Frontal cortex (tissue), 4 donors: ENCODE results near the gene ZMYM5. TPM values are rescaled to one million over a fixed set of nuclear protein-coding genes. Genes with fewer than 3 reads are reported as not detected.
"Not testable (repeated sequence)": the region's sequence is repeated elsewhere in the genome, so short reads cannot be mapped to it uniquely, and the experiment has no call there.

Experiments used
- DNase-seq, 2 donors: peaks; one replicate each; pipeline ENCODE4 v3.0.0; 2012; ENCODE audit warnings: low spot score in 2 of 2
- FAIRE-seq: peaks from 2 replicates; lab custom pipeline; 2012; peaks lifted over from hg19 to GRCh38; lab: Jason Lieb, UNC
- total RNA-seq: library from RNA; depleted of rRNA; stranded (reverse); fragments of >200 nt; gene quantifications from one replicate; pipeline ENCODE4 v1.2.3, GENCODE V29; 2014
- donor health status: control.
- donor health status: control.
- donor health status: control.

Gene ZMYM5
- total RNA-seq = 33.0 TPM

DNA sequence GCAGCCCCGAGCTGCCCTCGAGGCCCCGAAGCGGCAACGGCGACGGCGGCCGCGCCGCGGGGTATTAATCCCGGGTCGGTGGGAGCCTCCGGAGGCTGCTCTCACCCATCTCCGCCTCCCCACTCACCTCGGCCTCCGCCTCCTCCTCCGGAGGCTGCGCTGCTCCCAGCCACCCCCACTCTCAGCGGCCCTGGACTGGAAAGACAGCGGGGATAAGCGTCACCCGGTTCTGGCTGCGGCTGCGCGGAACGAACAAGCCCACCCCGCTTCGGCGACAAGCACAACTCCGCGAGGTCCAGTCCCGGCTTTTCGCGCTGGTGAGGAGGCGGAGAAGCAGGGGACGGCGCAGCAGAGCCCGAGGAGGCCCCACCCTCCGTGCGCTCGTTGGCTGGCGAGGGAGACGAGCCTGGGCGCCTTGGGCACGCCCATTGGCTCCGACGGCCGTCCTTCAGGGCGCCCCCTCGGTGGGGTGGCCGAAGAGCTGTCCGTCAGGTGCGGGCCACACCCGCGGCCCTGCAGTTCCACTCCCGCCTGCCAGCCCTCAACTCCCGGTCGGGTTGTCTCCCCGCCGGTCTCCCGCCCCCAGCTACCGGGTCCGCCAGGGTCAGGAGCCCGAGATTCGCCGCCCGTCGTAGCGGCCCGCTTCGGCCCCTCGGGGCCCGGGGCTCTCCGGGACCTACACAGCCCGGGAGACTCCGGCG, at the start of gene ZMYM5:
TSS of gene ZMYM5 (minus strand) at position 327 of the 701 bp plus-strand sequence. CDS start 11,469 bp downstream, outside the sequence.
- FAIRE-seq = no peak

DNA sequence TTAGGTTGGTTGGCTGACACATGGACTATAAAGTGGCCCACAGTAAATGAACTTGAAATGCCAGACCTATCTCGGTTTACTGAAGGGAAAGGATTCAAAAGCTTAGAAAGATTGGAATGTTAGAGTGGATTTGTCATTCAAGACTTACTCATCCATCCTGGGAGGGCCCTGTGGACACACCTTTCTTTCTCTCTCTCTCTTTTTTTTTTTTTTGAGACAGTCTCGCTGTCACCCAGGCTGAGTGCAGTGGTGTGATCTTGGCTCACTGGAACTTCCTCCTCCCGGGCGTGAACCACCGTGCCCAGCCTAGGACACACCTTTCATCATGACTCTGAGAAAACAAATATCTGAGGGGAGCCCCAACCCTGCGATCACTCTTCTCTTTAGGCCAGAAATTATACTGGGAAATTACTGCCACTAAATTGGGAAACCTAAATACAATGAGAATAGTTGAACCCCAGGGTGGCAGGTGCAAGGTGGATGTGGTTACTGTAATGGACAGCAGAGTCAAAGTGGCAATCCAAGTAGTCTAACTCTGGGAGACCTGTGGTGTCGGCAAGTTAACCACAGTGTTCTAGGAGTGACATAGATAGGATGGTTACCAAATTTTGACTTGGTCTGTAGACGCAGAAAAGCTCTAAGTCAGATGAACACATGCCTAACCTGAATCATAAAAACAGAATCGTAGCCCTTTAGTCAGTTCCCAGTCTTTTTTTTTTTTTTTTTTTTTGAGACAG, 47.1 kb upstream of the ZMYM5 start:
- FAIRE-seq (no peak), DNase-seq (no peak)

More for the DNA sequence above, at the start of gene ZMYM5:
- DNase-seq = peak; percentile 95 to 98

DNA sequence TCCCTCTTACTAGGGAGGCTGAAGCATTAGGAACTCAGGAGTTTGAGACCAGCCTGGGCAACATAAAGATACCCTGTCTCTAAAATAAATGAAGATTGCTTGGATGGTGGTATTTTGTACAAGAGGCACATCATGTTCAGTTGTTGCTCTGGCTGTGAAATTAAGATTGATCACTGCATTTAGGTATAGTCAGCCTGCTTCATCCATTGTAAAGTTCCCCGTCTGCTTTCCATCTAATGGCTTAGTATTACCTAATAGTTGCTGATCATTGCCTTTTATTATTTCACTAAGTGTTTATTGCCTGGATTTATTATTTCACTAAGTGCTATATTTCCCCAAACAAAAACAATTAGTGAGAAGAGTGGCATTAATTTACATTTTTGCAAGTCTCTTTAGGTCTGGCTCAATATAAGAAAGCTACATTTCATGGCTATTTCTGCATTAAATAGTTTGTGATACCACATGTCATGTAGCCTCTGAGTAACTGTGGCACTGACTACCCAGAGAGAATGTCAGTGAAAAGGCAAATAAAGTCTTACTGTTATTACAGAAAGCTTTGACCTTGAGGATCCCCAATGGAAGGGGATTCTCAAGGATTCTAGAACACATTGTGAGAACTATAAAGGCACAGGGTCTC, 45.0 kb upstream of the ZMYM5 start:
- DNase-seq = no peak
- no peak for FAIRE-seq

DNA sequence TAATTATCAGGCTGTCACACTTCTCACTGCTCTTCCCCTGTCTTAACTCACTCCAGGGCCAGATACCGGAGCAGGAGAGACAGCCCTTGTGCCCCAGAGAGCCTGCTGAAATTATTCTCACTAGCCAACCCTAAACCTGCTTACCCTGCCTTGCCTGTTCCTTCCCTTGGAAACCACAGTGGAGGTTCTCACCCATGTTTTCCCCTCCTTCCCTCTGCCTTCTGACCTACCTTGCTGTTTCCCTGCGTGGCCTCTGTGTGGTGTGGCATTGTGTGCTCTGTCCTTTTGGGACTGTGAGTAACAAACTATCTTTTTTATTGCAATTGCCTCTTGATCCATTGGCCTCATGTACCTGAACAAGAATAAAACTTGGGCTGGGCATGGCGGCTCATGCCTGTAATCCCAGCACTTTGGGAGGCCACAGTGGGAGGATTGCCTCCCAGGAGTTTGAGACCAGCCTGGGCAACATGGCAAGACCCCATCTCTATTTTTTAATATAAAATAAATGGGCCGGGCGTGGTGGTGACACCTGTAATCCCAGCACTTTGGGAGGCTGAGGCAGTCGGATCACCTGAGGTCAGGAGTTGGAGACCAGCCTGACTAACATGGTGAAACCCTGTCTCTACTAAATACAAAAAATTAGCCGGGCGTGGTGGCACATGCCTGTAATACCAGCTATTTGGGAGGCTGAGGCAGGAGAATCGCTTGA, 42.2 kb upstream of the ZMYM5 start:
- FAIRE-seq, DNase-seq: not testable (repeated sequence)

DNA sequence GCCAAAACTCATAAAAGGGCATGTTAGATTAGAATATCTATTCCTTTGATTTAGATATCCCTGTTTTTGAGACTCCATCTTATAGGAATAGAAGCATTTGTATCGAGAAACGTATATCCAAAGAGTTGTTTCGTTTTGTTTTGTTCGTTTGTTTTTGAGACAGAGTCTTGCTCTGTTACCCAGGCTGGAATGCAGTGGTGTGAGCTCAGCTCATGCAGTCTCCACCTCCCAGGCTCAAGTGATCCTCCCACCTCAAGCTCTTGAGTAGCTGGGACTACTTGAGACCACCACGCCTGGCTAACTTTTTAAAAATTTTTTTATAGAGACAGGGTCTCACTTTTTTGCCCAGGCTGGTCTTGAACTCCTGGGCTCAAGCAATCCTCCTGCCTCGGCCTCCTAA, 26.6 kb upstream of the ZMYM5 start:
- no peak for FAIRE-seq

DNA sequence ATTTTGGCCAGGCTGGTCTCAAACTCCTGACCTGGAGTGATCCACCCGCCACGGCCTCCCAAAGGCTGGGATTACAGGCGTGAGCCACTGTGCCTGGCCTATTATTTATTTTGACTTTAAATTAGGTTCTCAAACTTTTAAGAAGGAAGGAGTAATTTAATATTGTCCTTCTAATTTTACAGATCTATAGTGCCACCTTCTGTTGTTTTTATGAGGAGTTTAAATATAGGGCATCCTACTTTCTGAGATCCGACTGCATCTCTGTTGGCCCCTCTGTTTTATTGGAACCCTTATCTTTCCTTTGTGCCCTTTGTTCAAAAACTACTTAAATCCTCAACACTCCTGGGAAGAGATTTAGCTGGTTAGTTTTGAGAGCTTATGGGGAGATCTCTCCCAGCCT, 25.4 kb upstream of the ZMYM5 start:
- no peak for DNase-seq
- no peak for FAIRE-seq

More for the DNA sequence above, 26.6 kb upstream of the ZMYM5 start:
- no peak for DNase-seq

DNA sequence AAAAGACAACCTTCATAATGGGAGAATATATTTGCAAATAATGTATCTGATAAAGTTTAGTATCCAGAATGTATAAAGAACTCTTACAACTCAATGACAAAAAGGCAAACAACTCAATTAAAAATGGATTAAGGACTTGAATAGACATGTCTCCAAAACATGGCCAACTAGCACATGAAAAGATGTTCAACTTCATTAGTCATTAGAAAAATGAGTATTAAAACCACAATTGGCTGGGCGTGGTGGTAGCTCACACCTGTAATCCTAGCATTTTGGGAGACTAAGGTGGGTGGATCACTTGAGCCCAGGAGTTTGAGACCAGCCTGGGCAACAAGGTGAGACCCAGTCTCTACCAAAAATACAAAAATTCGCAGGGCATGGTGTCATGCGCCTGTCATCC, 18.8 kb upstream of the ZMYM5 start:
- FAIRE-seq = no peak
- no peak for DNase-seq

DNA sequence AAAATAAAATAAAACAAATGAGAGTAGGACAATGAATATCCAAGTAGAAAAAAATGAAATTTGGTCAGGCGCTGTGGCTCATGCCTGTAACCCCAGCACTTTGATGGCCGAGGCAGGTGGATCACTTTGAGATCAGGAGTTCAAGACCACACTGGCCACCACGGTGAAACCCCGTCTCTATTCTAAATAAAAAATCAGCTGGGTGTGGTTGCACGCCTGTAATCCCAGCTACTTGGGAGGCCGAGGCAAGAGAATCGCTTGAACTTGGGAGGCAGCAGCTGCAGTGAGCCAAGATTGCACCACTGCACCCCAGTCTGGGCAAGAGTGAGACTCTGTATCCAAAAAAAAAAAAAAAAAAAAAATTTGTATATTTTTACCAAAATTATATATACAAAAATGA, 18.2 kb upstream of the ZMYM5 start:
- DNase-seq = no peak
- no peak for FAIRE-seq

DNA sequence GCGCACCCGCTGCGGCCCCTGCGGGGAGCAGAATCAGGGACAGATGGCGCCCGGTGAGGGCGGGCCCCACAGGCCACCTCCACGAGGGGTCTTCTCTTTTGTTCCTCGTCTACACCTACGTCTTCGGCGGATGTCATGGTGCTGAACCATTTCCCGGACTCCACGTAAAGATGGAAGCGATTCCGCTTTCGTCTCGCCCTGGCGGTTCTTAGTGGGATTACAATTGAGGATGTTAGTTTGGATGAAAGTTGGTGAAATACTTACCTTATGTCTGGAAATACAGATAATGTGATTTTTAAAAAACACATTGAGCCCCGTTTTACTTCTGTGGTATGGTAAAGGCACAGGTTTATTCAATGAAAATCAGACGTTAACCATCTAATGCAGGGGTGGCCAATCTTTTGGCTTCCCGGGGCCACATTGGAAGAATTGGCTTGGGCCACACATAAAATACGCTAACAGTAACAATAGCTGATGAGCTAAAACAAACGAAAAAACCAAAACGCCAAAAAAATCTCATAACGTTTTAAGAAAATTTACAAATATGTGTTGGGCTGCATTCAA, 1.4 kb upstream of the ZMYM5 start:
- FAIRE-seq (no peak), DNase-seq (peak; percentile 41 to 54)

DNA sequence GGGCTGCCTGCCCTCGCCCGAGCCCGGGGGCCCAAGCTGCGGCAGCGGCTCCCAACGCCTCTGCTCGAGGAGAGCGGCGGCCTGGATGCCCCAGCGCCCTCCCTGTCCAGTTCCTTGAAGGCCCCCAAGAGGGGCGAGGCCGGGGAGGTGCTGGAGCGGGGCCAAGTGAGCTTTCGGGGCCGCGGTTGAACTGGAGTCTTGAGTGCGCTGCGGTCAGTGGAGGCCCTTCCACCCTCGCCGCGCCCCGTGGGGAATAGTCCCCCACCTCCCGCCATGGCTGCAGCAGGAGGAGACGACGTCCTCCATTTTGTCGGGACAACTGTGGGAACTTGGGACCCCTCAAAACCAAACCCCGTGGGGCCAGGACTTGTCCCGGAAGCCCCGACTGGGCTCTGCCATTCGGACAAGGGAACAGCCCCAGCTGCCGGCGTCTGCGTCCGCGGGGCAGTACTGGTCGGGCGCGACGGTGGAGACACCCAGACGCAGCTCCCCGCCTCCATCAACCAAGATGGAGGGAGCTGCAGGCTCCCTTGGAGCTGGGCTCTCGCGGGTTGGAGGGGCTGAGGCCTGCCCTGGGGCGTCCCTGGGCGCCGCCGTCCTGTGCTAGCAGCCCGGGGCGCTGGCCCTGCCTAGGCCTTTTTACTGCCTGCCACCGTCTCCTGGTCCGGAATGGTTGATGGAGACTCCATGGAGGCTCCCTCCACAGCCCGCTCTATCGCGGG, 736 bp upstream of the ZMYM5 start:
- DNase-seq (peak; percentile 61 to 66), FAIRE-seq (no peak)

DNA sequence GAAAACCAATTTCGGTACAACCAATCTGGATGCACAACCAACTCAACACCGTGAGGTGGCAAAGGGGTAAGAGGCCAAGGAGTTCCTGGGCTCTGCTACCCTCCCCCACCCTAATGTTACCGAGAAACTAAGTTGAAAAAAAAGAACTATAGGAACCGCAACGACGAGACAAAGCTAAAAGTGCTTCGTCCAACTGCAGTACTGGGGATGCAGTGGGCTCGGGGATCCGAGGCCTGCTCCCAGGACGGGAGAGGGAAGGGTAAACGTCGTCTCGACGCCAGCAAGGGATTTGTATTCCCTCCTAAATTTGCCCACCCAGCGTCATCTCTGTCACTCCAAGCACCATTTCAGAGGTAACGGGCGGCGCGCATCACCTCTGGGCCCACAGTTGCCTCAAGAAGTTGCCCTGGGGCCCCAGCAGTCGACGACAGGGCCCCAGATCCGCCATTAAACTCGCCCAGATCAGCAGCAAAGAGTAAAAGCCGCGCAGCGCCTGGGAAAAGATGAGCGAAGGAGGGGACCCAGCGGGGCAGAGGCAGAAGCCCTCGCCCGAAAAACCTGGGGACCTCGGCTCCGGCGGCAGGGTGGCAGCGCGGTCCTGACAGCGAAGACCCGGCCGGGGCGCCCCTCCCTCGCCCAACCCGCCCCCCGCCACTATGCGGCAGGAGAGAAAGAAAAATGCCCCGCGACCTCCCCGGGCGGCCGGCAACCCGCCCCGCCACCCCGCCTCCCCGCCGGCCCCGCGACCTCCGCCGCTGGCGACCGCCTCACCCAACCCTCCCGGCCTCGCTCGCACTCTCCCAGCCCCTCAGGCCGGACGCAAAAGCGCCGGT, 752 bp downstream of the ZMYM5 start:
- FAIRE-seq = no peak
- peak; percentile 17 to 20 for DNase-seq

DNA sequence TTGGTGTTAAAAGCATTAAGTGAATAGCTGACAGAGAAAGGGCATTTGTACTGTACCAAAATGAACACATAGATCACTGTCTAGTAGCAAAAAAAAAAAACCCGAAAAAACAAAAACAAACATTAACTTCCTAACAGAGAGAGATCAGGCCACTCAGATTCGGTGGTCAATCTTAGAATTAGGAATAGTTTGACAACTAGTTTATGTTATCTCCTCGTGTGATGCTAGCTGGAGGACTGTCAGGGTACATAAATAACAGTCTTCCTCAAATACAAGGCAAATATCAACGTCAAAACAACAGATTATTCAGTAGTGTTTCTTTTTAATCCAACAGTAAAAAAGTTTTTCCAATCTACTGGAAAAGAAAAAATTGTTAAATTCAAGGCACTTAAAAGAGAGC, 1.7 kb downstream of the ZMYM5 start:
- DNase-seq (peak in 1 of 2 donors; percentile 11), FAIRE-seq (no peak)

DNA sequence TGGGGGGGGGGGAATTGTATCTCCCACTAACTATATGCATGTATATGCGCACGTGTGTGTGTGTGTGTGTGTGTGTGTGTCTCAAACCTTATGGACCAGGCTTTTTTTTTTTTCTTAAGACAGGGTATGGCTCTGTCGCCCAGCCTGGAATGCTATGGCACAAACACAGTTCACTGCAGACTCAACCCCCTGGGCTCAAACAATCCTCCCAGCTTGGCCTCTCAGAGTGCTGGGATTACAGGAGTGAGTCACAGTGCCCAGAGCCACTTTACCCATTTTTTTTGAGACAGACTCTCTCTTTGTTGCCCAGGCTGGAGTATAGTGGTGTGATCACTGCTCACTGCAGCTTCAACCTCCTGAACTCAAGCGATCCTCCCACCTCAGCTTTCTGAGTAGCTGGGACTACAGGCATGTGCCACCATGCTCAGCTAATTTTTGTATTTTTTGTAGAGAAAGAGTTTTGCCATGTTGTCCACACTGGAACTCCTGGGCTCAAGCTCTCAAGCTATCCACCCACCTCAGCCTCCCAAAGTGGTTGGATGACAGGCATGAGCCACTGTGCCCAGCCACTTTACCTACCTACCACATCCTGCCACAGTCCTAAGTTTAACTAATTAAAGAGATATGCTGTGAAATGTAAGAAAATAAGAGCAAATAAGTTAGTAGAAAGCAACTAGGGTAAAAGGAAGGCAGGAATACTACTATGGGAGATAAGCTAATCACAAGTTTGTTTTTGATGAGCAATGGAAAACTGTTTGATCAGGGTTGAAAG, 2.4 kb downstream of the ZMYM5 start:
- no peak for FAIRE-seq
- no peak for DNase-seq

DNA sequence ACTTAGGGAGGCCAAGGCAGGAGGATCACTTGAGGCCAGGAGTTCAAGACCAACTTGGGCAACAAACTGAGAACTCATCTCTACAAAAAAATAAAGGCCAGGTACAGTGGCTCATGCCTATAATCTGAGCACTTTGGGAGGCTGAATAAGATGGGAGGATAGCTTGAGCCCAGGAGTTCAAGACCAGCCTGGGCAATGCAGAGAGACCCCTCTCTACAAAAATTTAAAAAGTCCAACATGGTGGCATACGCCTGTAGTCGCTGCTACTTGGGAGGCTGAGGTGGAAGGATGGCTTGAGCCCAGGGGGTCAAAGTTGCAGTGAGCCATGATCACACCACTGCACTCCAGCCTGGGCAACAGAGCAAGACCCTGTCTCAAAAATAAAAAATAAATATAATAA, 5.8 kb downstream of the ZMYM5 start:
- DNase-seq = not testable (repeated sequence)

DNA sequence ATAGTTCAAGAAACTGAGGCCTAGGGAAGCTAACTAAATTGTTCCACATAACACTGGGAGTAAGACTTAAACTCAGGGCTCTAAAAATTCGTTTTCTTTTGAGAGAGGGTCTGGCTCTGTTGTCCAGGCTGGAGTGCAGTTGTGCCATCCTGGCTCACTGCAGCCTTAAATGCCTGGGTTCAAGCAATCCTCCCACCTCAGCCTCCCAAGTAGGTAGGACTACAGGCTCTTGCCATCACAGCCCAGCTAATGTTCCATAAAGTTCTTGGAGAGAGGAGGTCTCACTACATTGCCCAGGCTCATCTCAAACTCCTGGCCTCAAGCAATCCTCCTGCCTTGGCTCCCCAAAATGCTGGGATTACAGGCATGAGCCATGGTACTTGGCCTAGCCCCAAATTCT, 10.7 kb downstream of the ZMYM5 start:
- FAIRE-seq = no peak
- DNase-seq = no peak

More for the DNA sequence above, 5.8 kb downstream of the ZMYM5 start:
- not testable (repeated sequence) for FAIRE-seq

DNA sequence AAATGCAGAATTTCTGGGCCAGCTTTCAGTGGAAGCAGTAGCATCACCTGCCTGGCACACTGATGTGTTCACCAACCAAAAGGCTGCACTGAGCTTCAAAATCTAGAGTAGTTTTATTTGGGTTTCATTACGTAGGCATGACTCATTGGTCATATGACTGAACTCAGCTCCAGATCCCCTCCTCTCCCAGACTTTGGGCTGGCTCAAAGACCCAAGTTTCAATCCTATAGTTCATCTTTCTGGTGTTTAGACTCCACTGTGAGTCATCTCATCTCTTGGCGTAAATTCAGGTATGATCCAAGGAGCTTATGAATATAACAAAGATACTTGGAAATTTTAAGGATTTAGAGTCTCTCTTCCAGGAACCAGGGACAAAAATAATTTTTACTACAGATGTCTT, 17.7 kb downstream of the ZMYM5 start:
- DNase-seq (peak in 1 of 2 donors; percentile 60), FAIRE-seq (no peak)

DNA sequence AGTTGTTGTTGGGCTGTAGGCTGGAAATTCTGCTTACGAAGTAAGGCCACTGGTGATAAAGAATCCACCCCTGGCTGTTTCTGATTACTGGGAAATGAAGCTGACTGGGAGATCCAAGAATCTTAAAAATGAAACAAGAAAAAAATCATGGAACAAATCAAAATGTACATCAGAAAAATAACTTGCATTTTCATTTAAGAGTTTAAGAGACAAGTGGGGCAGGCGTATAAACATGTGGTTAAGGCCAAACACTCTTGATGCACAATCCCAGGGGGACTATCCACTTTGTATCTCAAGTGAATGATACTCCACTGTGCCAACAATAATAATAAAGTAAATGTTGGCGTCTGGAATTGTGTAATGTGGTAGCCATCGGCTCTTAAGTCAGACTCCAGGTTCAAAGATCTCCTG, 24.6 kb downstream of the ZMYM5 start:
- no peak for DNase-seq
- no peak for FAIRE-seq

DNA sequence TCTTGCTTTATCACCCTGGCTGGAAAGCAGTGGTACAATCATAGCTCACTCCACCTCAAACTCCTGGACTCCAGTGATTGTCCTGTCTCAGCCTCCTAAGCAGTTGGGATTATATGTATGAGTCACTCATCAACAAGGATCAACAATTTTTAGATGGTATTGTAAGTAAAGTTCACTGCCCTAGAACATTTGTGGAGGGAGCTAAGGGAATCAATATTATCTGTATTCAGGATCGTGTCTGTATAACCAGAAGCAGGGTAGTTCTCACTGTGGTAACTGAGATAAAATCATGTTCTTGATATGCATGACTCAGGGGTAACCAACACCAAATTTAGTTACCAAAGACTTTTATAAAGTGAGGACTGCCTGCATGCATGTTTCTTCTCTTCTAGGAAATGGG, 27.0 kb downstream of the ZMYM5 start:
- FAIRE-seq = no peak
- DNase-seq = no peak
